NB4 (cell line): Measurements from ENCODE around the gene ASXL2.

Source experiments
- DNase-seq: peaks from one replicate; pipeline ENCODE4 v3.0.0; 2010; ENCODE audit warnings: low read depth
- H3K4me3 ChIP-seq: one replicate; pipeline ENCODE4 v1.5.1; 2011; ENCODE audit warnings: mild to moderate bottlenecking, low read depth, low read length, moderate library complexity
- CTCF ChIP-seq: IDR thresholded peaks from one replicate; pipeline ENCODE4 v1.5.1; 2012; ENCODE audit warnings: low read depth, low read length
- MAX ChIP-seq: IDR thresholded peaks from 2 replicates; pipeline ENCODE4 v1.6.1; 2011; ENCODE audit warnings: low read depth, low read length
- MYC ChIP-seq: IDR thresholded peaks from 2 replicates; pipeline ENCODE4 v1.6.1; 2011; ENCODE audit warnings: low read depth, low read length
- POLR2A ChIP-seq: IDR thresholded peaks from 2 replicates; pipeline ENCODE4 v1.6.1; 2011; ENCODE audit warnings: mild to moderate bottlenecking; ENCODE audit not compliant: insufficient read length; ENCODE audit errors: extremely low read depth

ASXL2 gene

GRCh38 chr2:25894135-25894830 lies 16.0 kb upstream of the ASXL2 start:
- TF ChIP-seq MYC, result no peak
- TF ChIP-seq CTCF, result no peak
- no peak for TF ChIP-seq MAX
- TF ChIP-seq POLR2A, result no peak
- no peak overlapping the region for H3K4me3 ChIP-seq
- no peak for DNase-seq

GRCh38 chr2:25891672-25892071 lies 13.4 kb upstream of the ASXL2 start:
- no peak overlapping the region for H3K4me3 ChIP-seq
- DNase-seq, result no peak
- TF ChIP-seq POLR2A (no peak), MYC (no peak), MAX (no peak), CTCF (no peak)

GRCh38 chr2:25887624-25888242 lies 9.4 kb upstream of the ASXL2 start:
- TF ChIP-seq CTCF, result no peak
- no peak for TF ChIP-seq MYC
- no peak for TF ChIP-seq POLR2A
- TF ChIP-seq MAX, result no peak
- peak; percentile 12 for DNase-seq
- H3K4me3 ChIP-seq, result no peak overlapping the region

GRCh38 chr2:25885933-25886332 lies 7.6 kb upstream of the ASXL2 start:
- H3K4me3 ChIP-seq, result no peak overlapping the region
- TF ChIP-seq CTCF (no peak), MAX (no peak), MYC (no peak), POLR2A (no peak)
- DNase-seq, result no peak

- DNase-seq, result no peak
- TF ChIP-seq POLR2A (no peak), MAX (no peak), MYC (no peak), CTCF (no peak)
- no peak overlapping the region for H3K4me3 ChIP-seq
Measured at GRCh38 chr2:25881764-25882163, 3.5 kb upstream of the ASXL2 start.
